Dermis blood vessel endothelial cell (primary cell): ENCODE measurements around the gene NPIPB8. TPM values are rescaled to one million over a fixed set of nuclear protein-coding genes. Genes with fewer than 3 reads are reported as not detected.
"Not testable (repeated sequence)": the region's sequence is repeated elsewhere in the genome, so short reads cannot be mapped to it uniquely, and the experiment has no call there.

Source experiments
- DNase-seq: peaks from one replicate; pipeline ENCODE4 v3.0.0; 2010
- total RNA-seq: library from RNA; depleted of rRNA; stranded (reverse); fragments of >200 nt; gene quantifications from 2 replicates; pipeline ENCODE4 v1.2.3, GENCODE V29; 2014

The NPIPB8 gene
- 0.17 TPM in 1 of 2 replicates, not detected in the other for total RNA-seq

GRCh38 chr16:28637765-28638164, at the start of gene NPIPB8:
Gene NPIPB8 (plus strand): TSS chr16:28638065. CDS start chr16:28638361, 296 bp downstream.
- DNase-seq = not testable (repeated sequence)

- DNase-seq = no peak
Observed at GRCh38 chr16:28589069-28589468, 48.8 kb upstream of the NPIPB8 start.

GRCh38 chr16:28589930-28590329, 47.9 kb upstream of the NPIPB8 start:
- DNase-seq = no peak

- no peak for DNase-seq
Observed at GRCh38 chr16:28590384-28591340, 47.2 kb upstream of the NPIPB8 start.

- no peak for DNase-seq
Observed at GRCh38 chr16:28591355-28591754, 46.5 kb upstream of the NPIPB8 start.

- no peak for DNase-seq
Observed at GRCh38 chr16:28592511-28592910, 45.4 kb upstream of the NPIPB8 start.

GRCh38 chr16:28592979-28593553, 44.8 kb upstream of the NPIPB8 start:
- DNase-seq = no peak

- DNase-seq = not testable (repeated sequence)
Observed at GRCh38 chr16:28595451-28595850, 42.4 kb upstream of the NPIPB8 start.

GRCh38 chr16:28596115-28596630, 41.7 kb upstream of the NPIPB8 start:
- DNase-seq = no peak

- no peak for DNase-seq
Observed at GRCh38 chr16:28596840-28597691, 40.8 kb upstream of the NPIPB8 start, which contains the start of gene SULT1A2. Gene SULT1A2 (minus strand): TSS chr16:28597050. CDS start chr16:28595930, 1,120 bp downstream.

- DNase-seq = no peak
Observed at GRCh38 chr16:28597692-28598261, 40.1 kb upstream of the NPIPB8 start.

GRCh38 chr16:28599377-28600285, 38.2 kb upstream of the NPIPB8 start:
- DNase-seq = not testable (repeated sequence)

GRCh38 chr16:28600965-28601364, 36.9 kb upstream of the NPIPB8 start:
- not testable (repeated sequence) for DNase-seq

- not testable (repeated sequence) for DNase-seq
Observed at GRCh38 chr16:28601589-28601988, 36.3 kb upstream of the NPIPB8 start.

GRCh38 chr16:28602062-28602461, 35.8 kb upstream of the NPIPB8 start:
- DNase-seq = not testable (repeated sequence)

- no peak for DNase-seq
Observed at GRCh38 chr16:28602529-28602928, 35.3 kb upstream of the NPIPB8 start.

- no peak for DNase-seq
Observed at GRCh38 chr16:28603381-28604185, 34.3 kb upstream of the NPIPB8 start.

- DNase-seq = no peak
Observed at GRCh38 chr16:28604186-28604565, 33.7 kb upstream of the NPIPB8 start.

GRCh38 chr16:28606291-28607115, 31.4 kb upstream of the NPIPB8 start:
- DNase-seq = no peak
